H9 (cell line): ENCODE measurements around the gene FARP1. TPM values are rescaled to one million over a fixed set of nuclear protein-coding genes. Genes with fewer than 3 reads are reported as not detected.

ENCODE experiments used
- DNase-seq: peaks from one replicate; pipeline ENCODE4 v3.0.0-alpha.2; 2017
- H2AFZ ChIP-seq: one replicate; pipeline ENCODE4 v1.6.1; 2013; ENCODE audit warnings: mild to moderate bottlenecking, low read length, control low read depth, moderate library complexity
- H2AK5ac ChIP-seq: 2 replicates; pipeline ENCODE4 v1.6.1; 2013; ENCODE audit warnings: low read length, control low read depth, mixed read lengths; ENCODE audit not compliant: insufficient read length
- H2BK120ac ChIP-seq: one replicate; pipeline ENCODE4 v1.6.1; 2013; ENCODE audit warnings: low read depth, mild to moderate bottlenecking, low read length, control low read depth, inconsistent platforms; ENCODE audit not compliant: poor library complexity, severe bottlenecking
- H2BK12ac ChIP-seq: 2 replicates; pipeline ENCODE4 v1.6.1; 2013; ENCODE audit warnings: low read length, control low read depth, mixed read lengths, low read depth; ENCODE audit not compliant: insufficient read length
- H2BK15ac ChIP-seq: 2 replicates; pipeline ENCODE4 v1.6.1; 2013; ENCODE audit warnings: low read depth, low read length, control low read depth
- H2BK20ac ChIP-seq: one replicate; pipeline ENCODE4 v1.6.1; 2013; ENCODE audit warnings: low read depth, mild to moderate bottlenecking, low read length, control low read depth, inconsistent platforms; ENCODE audit not compliant: poor library complexity, severe bottlenecking
- H2BK5ac ChIP-seq: 2 replicates; pipeline ENCODE4 v1.6.1; 2013; ENCODE audit warnings: low read length, control low read depth, mixed read lengths; ENCODE audit not compliant: insufficient read length
- H3K14ac ChIP-seq: 2 replicates; pipeline ENCODE4 v1.6.1; 2013; ENCODE audit warnings: low read length, control low read depth; ENCODE audit not compliant: insufficient read depth
- H3K18ac ChIP-seq: 2 replicates; pipeline ENCODE4 v1.6.1; 2013; ENCODE audit warnings: low read depth, mild to moderate bottlenecking, mixed read lengths, low read length, control low read depth; ENCODE audit not compliant: insufficient read length
- H3K23ac ChIP-seq: 2 replicates; pipeline ENCODE4 v1.6.1; 2013; ENCODE audit warnings: low read length, control low read depth, mixed read lengths, low read depth; ENCODE audit not compliant: insufficient read length
- H3K23me2 ChIP-seq: 2 replicates; pipeline ENCODE4 v1.6.1; 2013; ENCODE audit warnings: low read depth, mild to moderate bottlenecking, mixed read lengths, low read length, control low read depth; ENCODE audit not compliant: insufficient read length, poor library complexity, severe bottlenecking
- H3K27ac ChIP-seq: 2 replicates; pipeline ENCODE4 v1.5.1; 2013; ENCODE audit warnings: low read length, control low read depth, mixed read lengths, low read depth; ENCODE audit not compliant: insufficient read length
- H3K27me3 ChIP-seq: 2 replicates; pipeline ENCODE4 v1.6.1; 2013; ENCODE audit warnings: low read length, control low read depth, inconsistent platforms; ENCODE audit not compliant: insufficient read depth
- H3K4ac ChIP-seq: 2 replicates; pipeline ENCODE4 v1.6.1; 2013; ENCODE audit warnings: low read depth, mild to moderate bottlenecking, control low read depth, inconsistent platforms, low read length, moderate library complexity
- H3K4me1 ChIP-seq: 2 replicates; pipeline ENCODE4 v1.6.1; 2013; ENCODE audit warnings: low read length, control low read depth, inconsistent platforms; ENCODE audit not compliant: insufficient read depth
- H3K4me2 ChIP-seq: 2 replicates; pipeline ENCODE4 v1.6.1; 2013; ENCODE audit warnings: low read length, control low read depth, mixed read lengths; ENCODE audit not compliant: insufficient read length, insufficient read depth
- H3K56ac ChIP-seq: 2 replicates; pipeline ENCODE4 v1.6.1; 2013; ENCODE audit warnings: low read depth, mild to moderate bottlenecking, mixed read lengths, low read length, control low read depth; ENCODE audit not compliant: insufficient read length
- H3K79me1 ChIP-seq: 2 replicates; pipeline ENCODE4 v1.6.1; 2013; ENCODE audit warnings: low read depth, mild to moderate bottlenecking, moderate library complexity, low read length, control low read depth, inconsistent platforms; ENCODE audit not compliant: insufficient read depth, poor library complexity, severe bottlenecking
- H3K79me2 ChIP-seq: 2 replicates; pipeline ENCODE4 v1.6.1; 2013; ENCODE audit warnings: low read length, control low read depth, inconsistent platforms; ENCODE audit not compliant: insufficient read depth
- H3K9ac ChIP-seq: 2 replicates; pipeline ENCODE4 v1.6.1; 2013; ENCODE audit warnings: low read length, control low read depth, mixed read lengths; ENCODE audit not compliant: insufficient read length; ENCODE audit errors: extremely low read depth
- H3K9me3 ChIP-seq: one replicate; pipeline ENCODE4 v1.6.1; 2013; ENCODE audit warnings: low read depth, low read length, inconsistent platforms; ENCODE audit not compliant: control insufficient read depth
- H3T11ph ChIP-seq: one replicate; pipeline ENCODE4 v1.6.1; 2013; ENCODE audit warnings: mild to moderate bottlenecking, low read length, control low read depth, inconsistent platforms
- H4K20me1 ChIP-seq: one replicate; pipeline ENCODE4 v1.6.1; 2013; ENCODE audit not compliant: control insufficient read depth, insufficient read length, insufficient read depth
- H4K5ac ChIP-seq: 2 replicates; pipeline ENCODE4 v1.6.1; 2013; ENCODE audit warnings: low read depth, mild to moderate bottlenecking, mixed read lengths, low read length, control low read depth; ENCODE audit not compliant: insufficient read length
- H4K8ac ChIP-seq: replicated peaks from 2 replicates; pipeline ENCODE4 v1.6.1; 2013; ENCODE audit warnings: low read length, control low read depth, mixed read lengths, low read depth; ENCODE audit not compliant: insufficient read length
- H4K91ac ChIP-seq: 2 replicates; pipeline ENCODE4 v1.6.1; 2013; ENCODE audit warnings: low read depth, mild to moderate bottlenecking, moderate library complexity, mixed read lengths, low read length, control low read depth; ENCODE audit not compliant: insufficient read length
- H3K27ac Mint-ChIP-seq, 3 experiments: 2 replicates in 2 of 3; 3 replicates in 1 of 3; pipeline ENCODE4 v1.8.0; 2020 to 2021; ENCODE audit warnings: mixed read lengths in 3 of 3, mild to moderate bottlenecking in 1 of 3, moderate library complexity in 1 of 3
- H3K27me3 Mint-ChIP-seq: 2 replicates; pipeline ENCODE4 v1.8.0; 2021; ENCODE audit warnings: low read depth, mild to moderate bottlenecking, moderate library complexity, mixed read lengths
- H3K36me3 Mint-ChIP-seq, 3 experiments: 2 replicates in 2 of 3; 3 replicates in 1 of 3; pipeline ENCODE4 v1.8.0; 2020 to 2021; ENCODE audit warnings: low read depth in 3 of 3, mixed read lengths in 3 of 3; ENCODE audit not compliant: insufficient read depth in 1 of 3
- H3K4me1 Mint-ChIP-seq, 2 experiments: 2 replicates each; pipeline ENCODE4 v1.8.0; 2020; ENCODE audit warnings: mixed read lengths in 2 of 2
- H3K4me3 Mint-ChIP-seq, 2 experiments: 2 replicates in 1 of 2; 3 replicates in 1 of 2; pipeline ENCODE4 v1.8.0; 2020 to 2021; ENCODE audit warnings: mild to moderate bottlenecking in 2 of 2, mixed read lengths in 2 of 2, moderate library complexity in 1 of 2
- H3K9me3 Mint-ChIP-seq, 2 experiments: 2 replicates in 1 of 2; 3 replicates in 1 of 2; pipeline ENCODE4 v1.8.0; 2020; ENCODE audit warnings: mild to moderate bottlenecking in 2 of 2, mixed read lengths in 2 of 2, moderate library complexity in 1 of 2
- CTCF ChIP-seq: fragments of 200-600 bp; sonication (generic); conservative IDR thresholded peaks from 3 replicates; pipeline ENCODE4 v1.8.0; 2021; ENCODE audit warnings: antibody characterized with exemption, mild to moderate bottlenecking
- WGBS: extraction: QIAGEN DNeasy Blood & Tissue Kit; methylation state at CpG from one replicate; pipeline ENCODE4 v1.1.7; 2013; ENCODE audit warnings: missing lambda C conversion rate, low lambda C conversion rate, mixed read lengths; ENCODE audit not compliant: insufficient read length; ENCODE audit errors: extremely low coverage; 5-methylcytosine and 5-hydroxymethylcytosine counted together
- total RNA-seq: library from RNA; stranded (reverse); gene quantifications from 2 replicates; pipeline ENCODE4 v1.2.1, GENCODE V29; 2021

The FARP1 gene
- total RNA-seq, 1 experiment from 2014 or later, result 95.9 TPM

- H3K4me3 Mint-ChIP-seq, result no peak overlapping the region
- no CpG with 5 or more reads among the region's 4 CpGs for WGBS
- Histone ChIP-seq H3K9me3 (no peaks in the 10 kb centered on the region), H4K20me1 (no peaks in the 10 kb centered on the region), H3K4me2 (no peak overlapping the region), H3K4me1 (peaks cover 2% of the 10 kb centered on the region; the same call in 1 of the 2 replicates), H3K18ac (no peak overlapping the region), H3K23me2 (no peaks in the 10 kb centered on the region), H3K27me3 (no peaks in the 10 kb centered on the region), H3T11ph (no peak overlapping the region), H3K79me2 (peaks cover 10% of the 10 kb centered on the region; the same call in 1 of the 2 replicates), H2BK20ac (no peak overlapping the region), H3K23ac (no peak overlapping the region), H3K79me1 (peaks cover 8% of the 10 kb centered on the region), H2BK15ac (no peak overlapping the region), H3K4ac (no peak overlapping the region), H3K9ac (no peak overlapping the region), H4K5ac (no peak overlapping the region), H2AFZ (no peak overlapping the region), H4K8ac (no peak overlapping the region), H3K56ac (no peak overlapping the region), H3K14ac (no peak overlapping the region), H2AK5ac (no peak overlapping the region), H4K91ac (no peak overlapping the region), H2BK120ac (no peak overlapping the region), H2BK12ac (no peak overlapping the region), H2BK5ac (no peak overlapping the region), H3K27ac (no peak overlapping the region)
- H3K27me3 Mint-ChIP-seq, result no peaks in the 10 kb centered on the region; the same call in 1 of the 2 replicates
- H3K27ac Mint-ChIP-seq, result no peak overlapping the region
- peaks cover 20 to 21% of the 10 kb centered on the region in 2 experiments for H3K4me1 Mint-ChIP-seq
- peaks cover 47 to 49% of the 10 kb centered on the region in 2 experiments for H3K9me3 Mint-ChIP-seq
- no peak for TF ChIP-seq CTCF
- peaks cover 47 to 61% (median 50%) of the 10 kb centered on the region in 3 experiments for H3K36me3 Mint-ChIP-seq
- DNase-seq, result no peak
Observed at GRCh38 chr13:98206946-98207345, 64.1 kb downstream of the FARP1 start.
